ENCODE measurements around the gene RECQL5. TPM values are rescaled to one million over a fixed set of nuclear protein-coding genes. Genes with fewer than 3 reads are reported as not detected.

Gene RECQL5
- total and polyA plus RNA-seq, 2 donors (not counting 1 experiment from before 2014, with no cell fraction given): 58.5 to 70.5 TPM

DNA sequence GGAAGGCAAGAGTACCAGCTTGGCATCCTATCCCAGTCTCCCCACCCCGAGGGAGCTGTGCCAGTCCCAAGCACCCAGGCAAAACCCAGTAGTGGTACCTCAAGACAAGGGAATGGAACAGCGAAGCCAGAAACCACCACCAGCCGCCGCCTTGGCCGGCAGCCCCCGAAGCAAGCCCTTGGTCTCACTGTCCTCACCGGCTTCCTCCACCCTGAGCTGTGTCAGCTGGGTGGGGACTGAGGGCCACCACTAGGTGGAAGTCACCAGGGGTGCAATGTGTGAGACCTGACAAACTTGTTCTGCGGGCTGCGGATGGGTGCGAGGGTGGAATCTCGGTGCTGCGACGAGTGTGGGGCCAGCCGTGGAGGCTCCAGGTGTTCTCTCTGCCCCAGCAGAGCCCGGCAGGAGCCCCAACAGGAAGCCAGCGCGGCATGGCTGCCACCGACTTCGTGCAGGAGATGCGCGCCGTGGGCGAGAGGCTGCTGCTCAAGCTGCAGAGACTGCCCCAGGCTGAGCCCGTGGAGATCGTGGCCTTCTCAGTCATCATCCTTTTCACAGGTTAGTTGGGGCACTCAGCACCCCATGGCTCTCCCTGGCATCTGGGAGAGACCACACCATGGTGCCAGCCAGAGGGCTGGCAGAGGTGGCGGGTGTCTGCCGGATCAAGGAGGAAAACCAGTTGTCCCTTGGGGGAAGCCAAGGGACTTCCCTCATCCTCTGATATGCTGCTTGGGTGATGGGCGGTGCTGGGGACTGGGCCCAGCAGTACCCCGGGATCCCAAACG is 27.0 kb downstream of the RECQL5 start:
- no peak overlapping the region for H3K4me3 Mint-ChIP-seq
- intact Hi-C loops (cut with micrococcal nuclease): no loop called here
- no peak overlapping the region for H3K27ac Mint-ChIP-seq
- H3K79me2 ChIP-seq (ENCODE audit: control insufficient read depth, insufficient read depth, low read length): no peaks in the 10 kb centered on the region
- no peaks in the 10 kb centered on the region for H3K9me3 Mint-ChIP-seq (ENCODE audit: insufficient read depth)
- CTCF ChIA-PET: interaction anchor here (0.6 to 19.7 kb wide), 2 partner anchors 21 to 108 kb away, joined by 3 to 389 read pairs; no protein-coding TSS in a partner anchor
- 94% methylated on average over 30 of the region's 30 CpGs for WGBS (ENCODE audit: insufficient coverage)
- POLR2A ChIA-PET: no interaction called here
- no peaks in the 10 kb centered on the region for H3K4me1 Mint-ChIP-seq
- no peaks in the 10 kb centered on the region for H3K27me3 Mint-ChIP-seq
- no peak for DNase-seq
- no peak overlapping the region for H3K27ac ChIP-seq (ENCODE audit: low read length in 2 of 2)
- no peak overlapping the region for H3K4me3 ChIP-seq (ENCODE audit: control extremely low read depth in 1 of 5, extremely low read depth in 1 of 5, insufficient read depth in 1 of 5, low read depth in 2 of 5, low read length in 4 of 5)
- TF ChIP-seq EZH2 (IDR thresholded peaks at IDR 0.05; ENCODE audit: borderline replicate concordance, insufficient read depth, low read depth, low read length, poor library complexity, severe bottlenecking): no peak
- TF ChIP-seq, protein P1, sequence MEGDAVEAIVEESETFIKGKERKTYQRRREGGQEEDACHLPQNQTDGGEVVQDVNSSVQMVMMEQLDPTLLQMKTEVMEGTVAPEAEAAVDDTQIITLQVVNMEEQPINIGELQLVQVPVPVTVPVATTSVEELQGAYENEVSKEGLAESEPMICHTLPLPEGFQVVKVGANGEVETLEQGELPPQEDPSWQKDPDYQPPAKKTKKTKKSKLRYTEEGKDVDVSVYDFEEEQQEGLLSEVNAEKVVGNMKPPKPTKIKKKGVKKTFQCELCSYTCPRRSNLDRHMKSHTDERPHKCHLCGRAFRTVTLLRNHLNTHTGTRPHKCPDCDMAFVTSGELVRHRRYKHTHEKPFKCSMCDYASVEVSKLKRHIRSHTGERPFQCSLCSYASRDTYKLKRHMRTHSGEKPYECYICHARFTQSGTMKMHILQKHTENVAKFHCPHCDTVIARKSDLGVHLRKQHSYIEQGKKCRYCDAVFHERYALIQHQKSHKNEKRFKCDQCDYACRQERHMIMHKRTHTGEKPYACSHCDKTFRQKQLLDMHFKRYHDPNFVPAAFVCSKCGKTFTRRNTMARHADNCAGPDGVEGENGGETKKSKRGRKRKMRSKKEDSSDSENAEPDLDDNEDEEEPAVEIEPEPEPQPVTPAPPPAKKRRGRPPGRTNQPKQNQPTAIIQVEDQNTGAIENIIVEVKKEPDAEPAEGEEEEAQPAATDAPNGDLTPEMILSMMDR (IDR thresholded peaks at IDR 0.05): no peak
- H3K9me3 ChIP-seq (ENCODE audit: control extremely low read depth in 1 of 3, control insufficient read depth in 2 of 3, insufficient read depth in 1 of 3, low read length in 2 of 3): no peaks in the 10 kb centered on the region
- H3K27me3 ChIP-seq (replicated peaks in 1 of 4; ENCODE audit: control extremely low read depth in 1 of 4, control insufficient read depth in 3 of 4, insufficient read depth in 4 of 4, low read length in 3 of 4): no peaks in the 10 kb centered on the region
- no peaks in the 10 kb centered on the region for H3K4me1 ChIP-seq (ENCODE audit: control insufficient read depth in 2 of 2, insufficient read depth in 2 of 2, low read length in 2 of 2)
- no peak overlapping the region for H3K9ac ChIP-seq (ENCODE audit: low read length)
- H4K20me1 ChIP-seq (ENCODE audit: control insufficient read depth, insufficient read depth, low read length, poor library complexity, severe bottlenecking): no peaks in the 10 kb centered on the region
- peaks cover 2 to 15% of the 10 kb centered on the region in 2 experiments for H3K36me3 ChIP-seq (replicated peaks in 1 of 2; ENCODE audit: control extremely low read depth in 1 of 2, control insufficient read depth in 1 of 2, extremely low read depth in 1 of 2, insufficient read depth in 2 of 2, low read length in 1 of 2)
- no peak overlapping the region for H3K4me2 ChIP-seq (replicated peaks; ENCODE audit: low read depth, low read length, poor library complexity, severe bottlenecking)
- no peak for ATAC-seq (ENCODE audit: low read depth)
- no peak overlapping the region for H2AFZ ChIP-seq (ENCODE audit: insufficient read depth, low read depth, low read length, poor library complexity, severe bottlenecking)

DNA sequence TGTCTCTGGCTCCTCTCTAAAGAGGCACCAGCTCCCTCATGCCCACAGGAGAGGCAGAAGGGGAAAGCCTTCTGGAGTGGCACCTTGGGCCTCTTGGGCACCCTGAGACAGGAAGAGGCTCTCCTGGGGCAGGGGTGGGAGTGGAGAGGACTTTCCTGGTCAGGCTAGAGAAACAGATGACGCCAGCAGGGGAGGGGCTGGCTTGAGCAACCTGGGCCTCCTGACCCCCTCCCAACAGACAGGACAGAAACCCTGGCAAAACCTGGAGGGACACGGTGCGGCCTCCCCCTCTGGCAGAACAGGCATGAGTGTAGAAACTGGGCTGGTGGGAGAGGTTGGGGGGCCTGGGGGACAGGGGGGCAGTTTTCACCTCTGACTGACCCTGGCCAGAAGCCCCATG is 27.6 kb downstream of the RECQL5 start:
- intact Hi-C loops (cut with micrococcal nuclease): no loop called here
- Mint-ChIP-seq H3K27ac (no peak overlapping the region), H3K27me3 (no peaks in the 10 kb centered on the region), H3K4me3 (no peak overlapping the region), H3K4me1 (no peaks in the 10 kb centered on the region), H3K9me3 (ENCODE audit: insufficient read depth) (no peaks in the 10 kb centered on the region)
- H3K36me3 ChIP-seq (replicated peaks in 1 of 2; ENCODE audit: control extremely low read depth in 1 of 2, control insufficient read depth in 1 of 2, extremely low read depth in 1 of 2, insufficient read depth in 2 of 2, low read length in 1 of 2): peaks cover 2 to 15% of the 10 kb centered on the region in 2 experiments
- H3K9ac ChIP-seq (ENCODE audit: low read length): no peak overlapping the region
- CTCF ChIA-PET: interaction anchor here (0.6 to 19.7 kb wide), 2 partner anchors 20 to 108 kb away, joined by 3 to 389 read pairs; no protein-coding TSS in a partner anchor
- DNase-seq (no peak), ATAC-seq (ENCODE audit: low read depth) (no peak)
- H3K27ac ChIP-seq (ENCODE audit: low read length in 2 of 2): no peak overlapping the region
- no peaks in the 10 kb centered on the region for H3K4me1 ChIP-seq (ENCODE audit: control insufficient read depth in 2 of 2, insufficient read depth in 2 of 2, low read length in 2 of 2)
- no peaks in the 10 kb centered on the region for H3K27me3 ChIP-seq (replicated peaks in 1 of 4; ENCODE audit: control extremely low read depth in 1 of 4, control insufficient read depth in 3 of 4, insufficient read depth in 4 of 4, low read length in 3 of 4)
- H4K20me1 ChIP-seq (ENCODE audit: control insufficient read depth, insufficient read depth, low read length, poor library complexity, severe bottlenecking): no peaks in the 10 kb centered on the region
- POLR2A ChIA-PET: no interaction called here
- no peak overlapping the region for H2AFZ ChIP-seq (ENCODE audit: insufficient read depth, low read depth, low read length, poor library complexity, severe bottlenecking)
- no peaks in the 10 kb centered on the region for H3K79me2 ChIP-seq (ENCODE audit: control insufficient read depth, insufficient read depth, low read length)
- no CpG with 5 or more reads among the region's 3 CpGs for WGBS (ENCODE audit: insufficient coverage)
- no peak overlapping the region for H3K4me3 ChIP-seq (ENCODE audit: control extremely low read depth in 1 of 5, extremely low read depth in 1 of 5, insufficient read depth in 1 of 5, low read depth in 2 of 5, low read length in 4 of 5)
- no peak for TF ChIP-seq EZH2 (IDR thresholded peaks at IDR 0.05; ENCODE audit: borderline replicate concordance, insufficient read depth, low read depth, low read length, poor library complexity, severe bottlenecking)
- TF ChIP-seq, protein P1 (IDR thresholded peaks at IDR 0.05): no peak
- no peaks in the 10 kb centered on the region for H3K9me3 ChIP-seq (ENCODE audit: control extremely low read depth in 1 of 3, control insufficient read depth in 2 of 3, insufficient read depth in 1 of 3, low read length in 2 of 3)
- no peak overlapping the region for H3K4me2 ChIP-seq (replicated peaks; ENCODE audit: low read depth, low read length, poor library complexity, severe bottlenecking)
